SK-N-MC (cell line): ENCODE data around the gene IVNS1ABP.

ENCODE experiments used
- DNase-seq: peaks from one replicate; pipeline ENCODE4 v3.0.0-alpha.2; 2011; ENCODE audit warnings: low read depth, low spot score
- H3K27ac ChIP-seq: fragments of 200-600 bp; sonication (generic); 2 replicates; pipeline ENCODE4 v1.5.1; 2016; ENCODE audit warnings: mixed run types
- H3K36me3 ChIP-seq: fragments of 200-600 bp; sonication (generic); 2 replicates; pipeline ENCODE4 v1.6.1; 2017; ENCODE audit warnings: antibody characterized with exemption, low read length, mixed read lengths; ENCODE audit not compliant: insufficient read depth
- H3K4me3 ChIP-seq: fragments of 200-600 bp; sonication (generic); 2 replicates; pipeline ENCODE4 v1.5.1; 2016
- H3K9ac ChIP-seq: fragments of 200-600 bp; sonication (generic); 2 replicates; pipeline ENCODE4 v1.8.0; 2017; ENCODE audit warnings: mixed run types, mixed read lengths; ENCODE audit not compliant: insufficient read length
- H3K9me3 ChIP-seq: fragments of 200-600 bp; sonication (generic); 2 replicates; pipeline ENCODE4 v1.6.1; 2017; ENCODE audit warnings: low read depth, mild to moderate bottlenecking, antibody characterized with exemption, low read length, moderate library complexity, mixed read lengths
- EZH2 ChIP-seq: fragments of 200-600 bp; sonication (generic); IDR thresholded peaks from one replicate; pipeline ENCODE4 v1.6.1; 2017; ENCODE audit warnings: antibody characterized with exemption
- FOXP2 ChIP-seq: optimal IDR thresholded peaks from 2 replicates; pipeline ENCODE3; 2011; ENCODE audit warnings: mild to moderate bottlenecking, moderate library complexity; ENCODE audit not compliant: insufficient read depth; ENCODE audit errors: extremely low read length, control extremely low read depth
- POLR2AphosphoS5 ChIP-seq: IDR thresholded peaks from 2 replicates; pipeline ENCODE4 v1.6.1; 2012; ENCODE audit warnings: mild to moderate bottlenecking, low read depth, low read length, borderline replicate concordance

The IVNS1ABP gene

GRCh38 chr1:185350027-185350442, 33.0 kb upstream of the IVNS1ABP start:
- TF ChIP-seq FOXP2 (no peak), EZH2 (no peak), POLR2AphosphoS5 (no peak)
- DNase-seq, result peak; percentile 30
- H3K9me3 ChIP-seq, result no peaks in the 10 kb centered on the region
- H3K9ac ChIP-seq, result peak overlapping the region; percentile 1
- peak overlapping the region; percentile 38 for H3K4me3 ChIP-seq
- H3K36me3 ChIP-seq, result no peaks in the 10 kb centered on the region
- H3K27ac ChIP-seq, result peak overlapping the region; percentile 88

- no peaks in the 10 kb centered on the region for H3K36me3 ChIP-seq
- DNase-seq, result no peak
- H3K4me3 ChIP-seq, result peak overlapping the region; percentile 38
- no peak overlapping the region for H3K9ac ChIP-seq
- peak overlapping the region; percentile 88 for H3K27ac ChIP-seq
- no peaks in the 10 kb centered on the region for H3K9me3 ChIP-seq
- TF ChIP-seq FOXP2, result no peak
- TF ChIP-seq POLR2AphosphoS5, result no peak
- TF ChIP-seq EZH2, result no peak
Measured at GRCh38 chr1:185349556-185349955, 32.5 kb upstream of the IVNS1ABP start.

- no peak overlapping the region for H3K9ac ChIP-seq
- H3K27ac ChIP-seq, result no peak overlapping the region
- DNase-seq, result no peak
- TF ChIP-seq FOXP2 (no peak), POLR2AphosphoS5 (no peak), EZH2 (no peak)
- no peak overlapping the region for H3K4me3 ChIP-seq
- H3K9me3 ChIP-seq, result no peaks in the 10 kb centered on the region
- no peaks in the 10 kb centered on the region for H3K36me3 ChIP-seq
Measured at GRCh38 chr1:185348985-185349384, 31.9 kb upstream of the IVNS1ABP start.

- Histone ChIP-seq H3K9ac (no peak overlapping the region), H3K4me3 (no peak overlapping the region), H3K36me3 (no peaks in the 10 kb centered on the region), H3K27ac (no peak overlapping the region), H3K9me3 (no peaks in the 10 kb centered on the region)
- TF ChIP-seq EZH2, result no peak
- no peak for TF ChIP-seq FOXP2
- TF ChIP-seq POLR2AphosphoS5, result no peak
- no peak for DNase-seq
Measured at GRCh38 chr1:185348296-185348695, 31.3 kb upstream of the IVNS1ABP start.

- TF ChIP-seq EZH2 (no peak), POLR2AphosphoS5 (no peak), FOXP2 (no peak)
- Histone ChIP-seq H3K9me3 (no peaks in the 10 kb centered on the region), H3K36me3 (no peaks in the 10 kb centered on the region), H3K9ac (no peak overlapping the region), H3K27ac (no peak overlapping the region), H3K4me3 (no peak overlapping the region)
- DNase-seq, result no peak
Measured at GRCh38 chr1:185345913-185346720, 29.1 kb upstream of the IVNS1ABP start.

DNA sequence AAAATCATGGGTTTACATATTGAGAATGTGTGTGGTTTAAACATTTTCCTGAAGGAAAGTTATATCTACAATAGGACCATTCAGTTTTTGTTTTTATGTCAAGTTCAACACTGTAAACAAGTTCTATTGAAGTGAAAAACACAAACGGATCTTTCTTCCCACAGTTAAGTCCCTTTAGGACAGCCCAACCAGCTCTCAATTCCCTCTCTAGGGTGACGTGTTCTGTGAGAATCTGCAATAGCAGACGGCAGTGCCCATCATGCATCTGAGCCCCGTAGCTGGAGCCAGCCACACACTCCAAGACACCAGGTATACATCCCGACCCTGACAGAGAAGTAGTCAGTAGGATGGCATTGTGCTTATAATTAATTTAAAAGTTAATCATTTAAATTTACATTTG, 26.3 kb upstream of the IVNS1ABP start:
- no peak for DNase-seq
- no peak for TF ChIP-seq FOXP2
- TF ChIP-seq EZH2, result no peak
- TF ChIP-seq POLR2AphosphoS5, result no peak
- Histone ChIP-seq H3K9me3 (no peaks in the 10 kb centered on the region), H3K4me3 (no peak overlapping the region), H3K36me3 (no peaks in the 10 kb centered on the region), H3K27ac (no peak overlapping the region), H3K9ac (no peak overlapping the region)

- no peaks in the 10 kb centered on the region for H3K9me3 ChIP-seq
- no peak for DNase-seq
- no peak overlapping the region for H3K4me3 ChIP-seq
- TF ChIP-seq POLR2AphosphoS5 (no peak), EZH2 (no peak), FOXP2 (no peak)
- no peak overlapping the region for H3K9ac ChIP-seq
- H3K27ac ChIP-seq, result no peak overlapping the region
- no peaks in the 10 kb centered on the region for H3K36me3 ChIP-seq
Measured at GRCh38 chr1:185342672-185343259, 25.7 kb upstream of the IVNS1ABP start.

DNA sequence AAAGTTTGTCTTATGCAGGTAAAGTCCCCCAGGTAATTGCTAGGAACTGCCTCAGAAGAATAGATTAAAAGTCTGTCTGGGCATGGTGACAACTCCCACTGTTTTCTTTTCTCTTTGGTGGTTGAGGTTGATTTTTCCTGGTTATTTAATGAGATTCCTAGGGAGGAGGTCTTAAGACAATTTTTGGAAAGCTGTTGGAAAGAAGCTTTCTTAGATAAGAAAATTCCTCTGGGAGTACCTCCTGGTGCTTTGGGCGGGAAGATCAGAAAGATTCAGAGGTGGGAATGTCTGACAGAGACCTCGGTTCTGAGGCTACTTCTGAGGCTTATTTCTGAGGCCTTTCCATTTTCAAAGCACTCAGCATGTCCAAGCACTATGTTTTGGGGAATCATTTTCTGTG, 25.0 kb upstream of the IVNS1ABP start:
- TF ChIP-seq FOXP2, result no peak
- no peak for TF ChIP-seq POLR2AphosphoS5
- TF ChIP-seq EZH2, result no peak
- no peaks in the 10 kb centered on the region for H3K9me3 ChIP-seq
- H3K4me3 ChIP-seq, result no peak overlapping the region
- H3K9ac ChIP-seq, result no peak overlapping the region
- no peak overlapping the region for H3K27ac ChIP-seq
- DNase-seq, result no peak
- H3K36me3 ChIP-seq, result no peaks in the 10 kb centered on the region
